Tibial nerve (tissue), 4 donors: ENCODE results near the gene PARP8.

Source experiments
- CTCF ChIP-seq, 5 experiments: fragments of 200-600 bp in 3 of 5; fragments of 450-650 bp in 2 of 5; sonication (generic) in 3 of 5; IDR thresholded peaks; one replicate each; pipeline ENCODE4 v1.5.1; 2016 to 2019; ENCODE audit warnings: antibody characterized with exemption in 5 of 5, mild to moderate bottlenecking in 3 of 5, moderate library complexity in 2 of 5
- EP300 ChIP-seq, 2 donors: sonication (generic); formaldehyde crosslinking; IDR thresholded peaks; one replicate each; pipeline ENCODE4 v1.6.1; 2017; ENCODE audit warnings: antibody characterized with exemption in 2 of 2, mild to moderate bottlenecking in 1 of 2
- POLR2A ChIP-seq, 2 donors: fragments of 450-650 bp; IDR thresholded peaks; one replicate each; pipeline ENCODE4 v1.6.1; 2017; ENCODE audit warnings: antibody characterized with exemption in 2 of 2, mild to moderate bottlenecking in 2 of 2, moderate library complexity in 2 of 2

- TF ChIP-seq CTCF (IDR thresholded peaks at IDR 0.05) (no peak), EP300 (IDR thresholded peaks at IDR 0.05) (no peak), POLR2A (IDR thresholded peaks at IDR 0.05) (no peak)
Observed at GRCh38 chr5:50655810-50656205, 10.6 kb upstream of the PARP8 start.
